Iris pigment epithelial cell (primary cell): Measurements from ENCODE around the gene PTPRD.

Source experiments
- DNase-seq: peaks from one replicate; pipeline ENCODE4 v3.0.0-alpha.2; 2011; ENCODE audit warnings: low read depth

The PTPRD gene

GRCh38 chr9:8576741-8577140, 2036.1 kb downstream of the PTPRD start:
- no peak for DNase-seq

- no peak for DNase-seq
Observed at GRCh38 chr9:8574846-8575245, 2038.0 kb downstream of the PTPRD start.

- DNase-seq, result no peak
Observed at GRCh38 chr9:8572209-8572608, 2040.6 kb downstream of the PTPRD start.

GRCh38 chr9:8571643-8572042, 2041.2 kb downstream of the PTPRD start:
- DNase-seq, result no peak

GRCh38 chr9:8570776-8571175, 2042.0 kb downstream of the PTPRD start:
- no peak for DNase-seq

GRCh38 chr9:8569823-8570222, 2043.0 kb downstream of the PTPRD start:
- DNase-seq, result no peak

GRCh38 chr9:8567963-8568579, 2044.7 kb downstream of the PTPRD start:
- no peak for DNase-seq

GRCh38 chr9:8564960-8565359, 2047.8 kb downstream of the PTPRD start:
- DNase-seq, result no peak

- no peak for DNase-seq
Observed at GRCh38 chr9:8560560-8561525, 2052.0 kb downstream of the PTPRD start.

GRCh38 chr9:8558176-8558575, 2054.6 kb downstream of the PTPRD start:
- peak; percentile 31 for DNase-seq

GRCh38 chr9:8555762-8556500, 2056.9 kb downstream of the PTPRD start:
- DNase-seq, result peak; percentile 8

GRCh38 chr9:8553444-8553843, 2059.4 kb downstream of the PTPRD start:
- no peak for DNase-seq

GRCh38 chr9:8552732-8553131, 2060.1 kb downstream of the PTPRD start:
- no peak for DNase-seq

GRCh38 chr9:8549214-8549613, 2063.6 kb downstream of the PTPRD start:
- DNase-seq, result no peak

- DNase-seq, result no peak
Observed at GRCh38 chr9:8543219-8543618, 2069.6 kb downstream of the PTPRD start.

- DNase-seq, result no peak
Observed at GRCh38 chr9:8542537-8542936, 2070.3 kb downstream of the PTPRD start.

GRCh38 chr9:8539681-8540197, 2073.1 kb downstream of the PTPRD start:
- no peak for DNase-seq

- no peak for DNase-seq
Observed at GRCh38 chr9:8536845-8537244, 2076.0 kb downstream of the PTPRD start.

- DNase-seq, result no peak
Observed at GRCh38 chr9:8534828-8535227, 2078.0 kb downstream of the PTPRD start.

GRCh38 chr9:8533681-8534080, 2079.1 kb downstream of the PTPRD start:
- no peak for DNase-seq

- no peak for DNase-seq
Observed at GRCh38 chr9:8531826-8532415, 2080.9 kb downstream of the PTPRD start.

- no peak for DNase-seq
Observed at GRCh38 chr9:8521112-8521511, 2091.7 kb downstream of the PTPRD start.
